HG03354 (cell line): ENCODE data around the gene RIN1.
"Not testable (repeated sequence)": the region's sequence is repeated elsewhere in the genome, so short reads cannot be mapped to it uniquely, and the experiment has no call there.

Experiments
- ATAC-seq: cut with Tn5 transposase; IDR thresholded peaks from one replicate; pipeline ENCODE4 v1.9.1; 2021; ENCODE audit warnings: mild to moderate bottlenecking; ENCODE audit not compliant: unreplicated experiment, poor library complexity, severe bottlenecking

RIN1 gene, protein sequence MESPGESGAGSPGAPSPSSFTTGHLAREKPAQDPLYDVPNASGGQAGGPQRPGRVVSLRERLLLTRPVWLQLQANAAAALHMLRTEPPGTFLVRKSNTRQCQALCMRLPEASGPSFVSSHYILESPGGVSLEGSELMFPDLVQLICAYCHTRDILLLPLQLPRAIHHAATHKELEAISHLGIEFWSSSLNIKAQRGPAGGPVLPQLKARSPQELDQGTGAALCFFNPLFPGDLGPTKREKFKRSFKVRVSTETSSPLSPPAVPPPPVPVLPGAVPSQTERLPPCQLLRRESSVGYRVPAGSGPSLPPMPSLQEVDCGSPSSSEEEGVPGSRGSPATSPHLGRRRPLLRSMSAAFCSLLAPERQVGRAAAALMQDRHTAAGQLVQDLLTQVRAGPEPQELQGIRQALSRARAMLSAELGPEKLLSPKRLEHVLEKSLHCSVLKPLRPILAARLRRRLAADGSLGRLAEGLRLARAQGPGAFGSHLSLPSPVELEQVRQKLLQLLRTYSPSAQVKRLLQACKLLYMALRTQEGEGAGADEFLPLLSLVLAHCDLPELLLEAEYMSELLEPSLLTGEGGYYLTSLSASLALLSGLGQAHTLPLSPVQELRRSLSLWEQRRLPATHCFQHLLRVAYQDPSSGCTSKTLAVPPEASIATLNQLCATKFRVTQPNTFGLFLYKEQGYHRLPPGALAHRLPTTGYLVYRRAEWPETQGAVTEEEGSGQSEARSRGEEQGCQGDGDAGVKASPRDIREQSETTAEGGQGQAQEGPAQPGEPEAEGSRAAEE

DNA sequence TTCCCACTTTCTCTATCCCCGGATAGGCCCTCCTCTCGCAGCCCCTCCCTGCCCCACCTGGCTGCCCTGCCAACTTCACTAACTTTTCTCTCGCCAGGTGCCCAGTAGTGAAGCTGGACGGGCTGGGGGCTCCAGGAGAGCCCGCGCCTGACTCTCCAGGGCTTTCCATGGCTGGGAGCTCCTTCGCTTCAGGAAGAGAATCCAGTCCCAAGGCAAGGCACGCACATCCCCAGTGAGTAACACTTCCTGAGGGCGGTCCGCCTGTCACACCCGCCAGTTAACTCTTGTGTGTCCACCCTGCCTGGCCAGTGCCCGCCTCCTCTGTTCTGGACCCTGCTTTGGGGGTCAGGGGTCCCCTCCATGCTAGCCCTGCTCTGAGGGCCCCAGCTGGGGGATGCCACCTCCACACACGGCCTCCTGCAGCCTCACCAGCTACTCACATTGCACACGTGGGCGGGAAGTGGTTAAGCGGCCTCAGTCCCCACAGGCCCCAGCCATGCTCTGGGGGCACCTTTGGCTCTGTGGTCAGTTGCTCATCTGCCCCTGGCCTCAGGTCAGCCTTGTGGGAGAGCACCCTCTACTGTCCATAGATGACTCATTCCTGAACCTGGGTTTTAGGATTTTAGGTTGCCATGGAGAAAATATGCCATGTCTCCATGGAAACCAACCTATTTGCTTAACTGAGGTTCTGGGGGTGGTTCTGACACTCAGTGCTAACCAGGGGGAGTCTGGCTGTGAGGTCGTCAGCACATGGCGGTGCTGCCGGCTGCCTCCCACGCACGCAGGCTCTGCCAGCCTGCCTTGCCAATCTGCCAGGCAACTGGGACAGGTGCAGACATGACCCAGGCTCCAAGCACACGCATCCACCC is at the start of gene RIN1:
TSS of gene RIN1 (minus strand) at position 201 of the 869 bp plus-strand sequence. CDS start at position 169, 32 bp downstream.
- ATAC-seq, result peak; percentile 59

DNA sequence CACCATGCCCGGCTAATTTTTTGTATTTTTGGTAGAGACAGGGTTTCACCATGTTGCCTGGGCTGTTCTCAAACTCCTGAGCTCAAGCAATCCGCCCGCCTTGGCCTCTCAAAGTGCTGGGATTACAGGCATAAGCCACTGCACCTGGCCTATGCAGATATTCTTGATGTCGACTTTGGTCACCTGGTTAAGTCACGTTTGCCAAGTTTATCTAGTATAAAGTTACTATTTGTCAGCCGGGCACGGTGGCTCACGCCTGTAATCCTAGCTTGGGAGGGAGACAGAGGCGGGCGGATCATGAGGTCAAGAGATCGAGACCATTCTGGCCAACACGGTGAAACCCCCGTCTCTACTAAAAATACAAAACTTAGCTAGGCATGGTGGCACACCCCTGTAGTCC is 48.1 kb upstream of the RIN1 start:
- not testable (repeated sequence) for ATAC-seq

DNA sequence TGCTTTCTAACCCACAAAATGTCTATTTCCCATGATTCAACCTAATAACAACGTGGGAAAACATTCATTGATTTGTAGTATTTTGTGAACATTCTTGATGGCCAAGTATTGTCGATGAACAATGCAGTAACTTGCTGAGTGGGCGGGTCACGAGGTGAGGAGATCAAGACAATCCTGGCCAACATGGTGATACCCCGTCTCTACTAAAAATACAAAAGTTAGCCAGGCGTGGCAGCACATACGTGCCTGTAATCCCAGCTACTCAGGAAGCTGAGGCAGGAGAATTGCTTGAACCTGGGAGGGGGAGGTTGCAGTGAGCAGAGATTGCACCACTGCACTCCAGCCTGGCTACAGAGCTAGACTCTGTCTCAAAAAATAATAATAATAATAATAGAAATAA is 44.0 kb upstream of the RIN1 start:
- not testable (repeated sequence) for ATAC-seq

DNA sequence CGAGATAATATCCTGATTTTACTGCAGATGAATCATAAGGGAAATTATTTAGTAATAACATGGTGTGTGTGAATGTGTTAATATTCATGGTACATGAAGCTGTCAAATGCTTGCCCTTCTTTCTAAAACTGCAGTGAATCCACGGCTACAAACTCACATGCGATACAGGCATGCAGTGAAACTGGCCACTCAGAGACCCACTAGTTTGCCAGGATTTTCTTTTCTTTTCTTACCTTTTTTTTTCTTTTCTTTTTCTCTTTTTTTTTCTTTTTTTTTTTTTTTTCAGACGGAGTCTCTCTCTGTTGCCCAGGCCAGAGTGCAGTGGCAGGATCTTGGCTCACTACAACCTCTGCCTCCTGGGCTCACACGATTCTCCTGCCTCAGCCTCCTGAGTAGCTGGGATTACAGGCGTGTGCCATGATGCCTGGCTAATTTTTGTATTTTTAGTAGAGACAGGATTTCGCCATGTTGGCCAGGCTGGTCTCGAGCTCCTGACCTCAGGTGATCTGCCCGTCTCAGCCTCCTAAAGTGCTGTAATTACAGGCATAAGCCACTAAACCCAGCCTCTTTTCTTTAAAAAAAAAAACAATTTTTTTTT is 37.6 kb upstream of the RIN1 start:
- ATAC-seq, result not testable (repeated sequence)

DNA sequence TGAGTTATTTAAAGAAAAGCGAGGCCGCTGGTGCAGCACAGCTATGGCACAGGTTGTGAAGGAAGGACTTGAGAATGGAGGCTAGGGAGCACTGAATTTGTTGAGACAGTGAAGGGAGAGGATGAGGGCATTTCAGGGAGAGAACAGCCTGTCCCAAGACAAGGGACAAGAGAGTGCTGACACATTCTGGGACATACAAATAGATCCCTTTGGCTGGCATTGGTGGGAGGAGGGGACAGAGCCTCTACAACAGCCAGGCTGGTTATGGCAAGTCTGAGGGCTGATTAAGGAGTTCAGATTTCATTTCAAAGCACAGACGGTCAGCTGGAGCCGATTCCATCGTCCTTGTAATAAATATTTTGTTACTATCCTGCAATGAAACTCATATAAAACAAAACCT is 37.0 kb upstream of the RIN1 start:
- ATAC-seq, result no peak

DNA sequence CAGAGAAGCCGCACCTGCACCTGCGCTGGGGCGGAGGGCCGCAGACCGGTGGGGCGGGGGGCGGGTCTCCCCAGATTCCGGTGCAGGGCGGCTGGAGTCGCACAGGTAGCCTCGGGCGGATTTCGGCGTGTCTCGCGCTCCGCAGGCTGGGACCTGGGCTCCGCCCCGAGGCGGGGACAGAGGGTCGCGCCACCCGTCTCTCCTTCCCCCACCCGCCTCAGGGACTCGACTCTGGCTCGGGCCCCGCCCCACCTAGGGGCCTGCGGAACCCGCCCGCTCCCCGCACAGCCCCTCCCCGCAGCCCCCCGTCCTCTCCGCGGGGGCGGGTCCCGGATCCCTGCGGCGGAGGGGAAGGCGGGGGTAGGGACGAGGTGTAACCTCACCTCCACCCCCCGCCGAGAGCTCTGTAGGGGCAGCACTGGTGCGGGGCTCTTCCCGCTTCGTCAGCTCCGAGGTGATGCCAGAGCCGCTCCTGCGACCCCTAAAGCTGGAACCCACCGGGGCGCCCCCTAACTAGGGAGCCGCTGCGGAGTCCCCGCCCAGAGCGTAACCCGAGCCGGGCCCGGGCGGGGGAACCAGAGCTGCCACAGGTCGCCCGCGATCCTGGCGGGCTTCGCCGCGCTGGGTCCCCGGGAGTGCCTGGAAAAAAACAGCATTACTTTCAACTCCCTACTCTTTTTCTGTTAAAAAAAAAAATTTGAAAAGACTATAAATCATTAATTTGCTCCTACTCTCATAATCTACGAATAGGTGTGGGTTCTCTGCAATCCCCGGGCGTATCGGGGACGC is 35.6 kb upstream of the RIN1 start, which contains the start of gene SLC29A2:
TSS of gene SLC29A2 (minus strand) at position 134 of the 789 bp plus-strand sequence. CDS start 169 bp downstream, outside the sequence.
- peak; percentile 76 for ATAC-seq

DNA sequence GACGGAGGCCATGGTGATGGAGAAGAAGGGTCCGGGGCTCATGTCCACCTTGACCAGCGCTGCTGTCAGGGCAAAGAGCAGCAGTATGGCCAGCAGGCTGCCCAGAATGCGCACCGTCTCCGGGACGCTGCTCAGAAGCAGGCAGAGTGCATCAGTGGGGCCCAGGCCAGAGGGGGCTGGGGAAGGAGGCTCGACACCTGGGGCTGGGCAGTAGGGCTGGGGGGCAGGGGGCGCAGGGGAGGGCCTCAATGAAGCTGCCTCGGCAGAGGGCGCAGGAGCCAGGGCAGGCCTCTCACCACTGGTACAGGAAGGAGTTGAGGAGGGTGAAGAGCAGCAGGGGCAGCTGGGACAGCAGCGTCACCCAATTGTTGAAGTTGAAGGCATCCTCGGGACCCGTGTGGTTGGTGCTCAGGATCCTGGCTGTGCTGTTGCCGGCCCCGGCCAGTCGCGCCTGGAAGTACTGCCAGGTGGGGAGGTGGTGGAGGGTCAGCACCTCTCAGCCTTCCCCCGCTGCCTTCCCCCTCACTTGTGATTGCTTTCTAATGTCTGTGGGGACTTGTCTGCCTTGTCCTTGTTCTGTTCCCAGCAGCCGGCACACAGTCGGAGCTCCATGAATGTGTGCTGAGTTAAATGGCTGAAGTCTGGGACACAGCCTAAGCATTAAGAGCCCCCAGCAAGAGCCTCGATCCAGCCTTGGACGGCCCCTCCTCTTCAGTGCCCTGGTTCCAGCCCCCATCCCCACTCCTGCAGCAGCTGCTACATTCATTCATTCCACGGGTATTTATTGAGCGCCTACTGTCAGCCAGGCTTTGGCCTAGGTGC is 33.0 kb upstream of the RIN1 start:
- no peak for ATAC-seq

DNA sequence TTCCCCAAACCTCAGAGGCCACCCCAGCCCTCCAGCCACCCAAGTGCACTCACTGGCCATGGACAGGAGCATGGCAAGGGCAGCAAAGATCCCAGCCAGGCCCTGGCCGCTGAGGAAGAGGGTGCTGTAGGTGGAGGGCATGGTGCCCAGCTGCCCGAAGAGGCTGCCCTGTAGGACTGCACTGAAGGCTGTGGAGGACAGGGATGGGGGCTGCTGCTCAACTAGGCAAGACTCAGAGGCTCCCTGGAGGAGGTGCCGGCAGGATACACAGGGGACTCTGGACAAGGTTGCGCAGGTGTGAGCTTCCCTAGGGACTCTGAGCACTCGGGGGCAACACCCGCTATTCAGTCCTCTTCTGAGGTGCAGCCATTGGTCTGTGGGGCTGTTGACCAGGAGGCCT is 32.2 kb upstream of the RIN1 start:
- ATAC-seq, result no peak

DNA sequence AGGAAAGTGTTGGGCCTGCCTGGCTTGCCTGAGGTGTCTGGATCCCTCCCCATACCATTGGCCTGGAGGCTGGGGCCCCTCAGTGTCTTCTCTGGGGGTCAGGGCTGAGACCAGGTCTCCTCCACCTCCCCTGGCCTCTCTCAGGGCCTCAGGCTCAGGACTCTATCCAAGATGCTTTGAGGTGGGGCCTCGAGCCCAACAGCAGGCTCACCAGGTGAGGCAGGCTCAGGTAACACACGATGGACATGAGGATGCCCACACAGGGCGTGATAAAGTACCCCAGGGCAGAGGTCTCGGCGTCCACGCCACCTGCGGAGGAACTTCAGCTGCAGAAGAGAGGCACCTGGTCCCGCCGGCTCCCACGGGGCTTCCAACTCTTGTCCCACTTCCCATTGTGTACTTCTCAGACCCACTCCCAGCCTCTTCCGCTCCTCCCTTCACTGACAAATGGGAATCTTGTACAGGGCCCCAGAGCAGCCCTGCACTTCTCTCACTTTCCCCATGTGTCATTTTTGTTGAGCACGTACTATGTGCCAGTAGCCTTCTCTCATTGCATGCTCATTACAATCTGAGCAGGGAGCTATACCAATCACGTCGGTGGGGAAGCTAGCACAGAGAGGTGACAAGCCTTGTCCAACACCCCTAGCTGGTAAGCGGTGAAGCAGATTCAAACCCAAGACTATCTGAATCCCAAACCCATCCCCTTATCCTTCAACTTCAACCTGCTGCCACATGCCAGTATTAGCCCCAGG is 31.5 kb upstream of the RIN1 start:
- no peak for ATAC-seq

DNA sequence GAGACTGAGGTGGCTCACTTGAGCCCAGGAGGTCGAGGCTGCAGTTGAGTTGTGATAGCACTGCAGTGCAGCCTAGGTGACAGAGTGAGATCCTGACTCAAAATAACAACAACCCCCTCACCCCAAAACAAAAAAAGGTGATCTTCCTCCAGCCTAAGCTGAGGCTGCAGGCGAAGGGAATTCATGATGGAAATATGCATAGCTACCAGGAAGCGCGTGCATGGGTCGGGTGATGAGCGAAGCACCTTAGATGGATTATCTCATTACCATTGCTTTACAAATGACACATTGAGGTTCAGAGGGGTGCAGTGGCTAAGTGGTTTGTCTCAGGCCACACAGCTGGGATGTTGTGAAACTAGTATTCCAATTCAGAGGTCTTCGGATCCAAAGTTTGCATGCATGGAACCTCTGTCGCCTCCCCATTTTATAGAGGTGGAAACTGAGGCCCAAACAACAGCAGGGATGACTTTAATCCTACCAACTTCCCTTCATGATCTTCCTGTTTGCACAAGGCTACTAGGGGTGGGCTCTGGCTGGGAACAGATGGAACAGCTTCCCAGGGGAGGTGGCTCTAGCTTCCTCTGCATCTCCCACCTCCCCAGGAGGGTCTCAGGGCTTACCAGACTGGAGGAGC is 30.7 kb upstream of the RIN1 start:
- ATAC-seq, result no peak

DNA sequence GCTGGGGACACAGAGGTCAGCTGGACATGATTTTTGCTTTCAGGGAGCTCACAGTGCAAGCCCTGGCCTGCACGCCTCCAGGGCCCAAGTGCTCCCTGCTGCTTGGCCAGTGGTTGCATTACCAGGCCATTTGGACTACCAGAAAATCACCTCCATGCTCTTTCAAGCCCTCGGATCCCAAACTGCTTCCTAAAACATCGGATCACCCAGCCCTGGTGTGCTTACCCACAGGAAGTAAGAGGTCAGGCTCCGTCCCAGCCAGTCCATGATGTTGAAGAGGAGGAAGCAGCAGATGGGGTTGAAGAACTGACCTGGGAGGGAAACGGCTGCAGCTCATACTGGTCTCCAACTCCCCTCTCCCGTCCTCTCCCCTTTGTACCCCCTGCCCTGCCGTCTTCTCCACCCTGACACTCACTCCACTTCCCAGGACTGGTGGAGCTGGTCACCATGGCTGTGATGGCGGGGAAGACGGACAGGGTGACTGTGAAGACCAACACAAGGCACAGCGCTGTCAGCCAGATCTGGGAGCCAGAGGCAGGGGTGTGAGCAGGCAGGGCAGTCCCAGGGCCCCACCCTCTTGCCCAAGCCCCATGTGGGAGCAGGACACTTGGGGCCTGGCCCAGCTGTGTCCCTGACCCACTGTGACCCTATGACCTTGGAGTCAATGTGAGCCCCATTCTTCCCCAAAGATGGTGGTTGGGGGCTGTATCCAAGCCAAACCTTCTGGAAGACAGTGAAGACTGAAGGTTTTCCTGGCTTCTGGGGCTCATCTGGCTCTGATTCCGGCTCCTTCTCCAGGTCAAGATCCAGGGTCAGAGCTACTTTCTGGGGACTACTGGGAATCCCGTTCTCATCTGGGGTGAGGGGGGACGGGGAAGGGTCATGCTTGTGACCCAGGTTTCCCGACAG is 29.7 kb upstream of the RIN1 start:
- ATAC-seq, result no peak

DNA sequence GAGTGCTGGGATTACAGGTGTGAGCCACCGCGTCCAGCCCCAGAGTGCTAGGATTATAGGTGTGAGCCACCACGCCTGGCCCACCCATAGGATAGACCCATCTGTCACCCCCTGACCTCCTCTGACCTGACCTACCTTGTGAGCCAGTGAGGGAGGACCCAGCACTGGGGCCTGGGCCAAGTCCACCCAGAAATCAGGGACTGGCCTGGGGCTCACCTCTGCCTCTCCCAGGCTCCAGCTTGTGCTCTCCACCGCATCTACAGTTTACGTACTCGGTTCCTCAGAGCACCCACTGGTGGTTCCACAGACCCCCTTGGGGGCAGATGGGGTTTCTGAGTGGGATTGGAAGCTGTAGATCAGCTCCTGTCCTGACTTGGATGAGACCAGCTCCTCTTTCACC is 28.9 kb upstream of the RIN1 start:
- ATAC-seq, result no peak

DNA sequence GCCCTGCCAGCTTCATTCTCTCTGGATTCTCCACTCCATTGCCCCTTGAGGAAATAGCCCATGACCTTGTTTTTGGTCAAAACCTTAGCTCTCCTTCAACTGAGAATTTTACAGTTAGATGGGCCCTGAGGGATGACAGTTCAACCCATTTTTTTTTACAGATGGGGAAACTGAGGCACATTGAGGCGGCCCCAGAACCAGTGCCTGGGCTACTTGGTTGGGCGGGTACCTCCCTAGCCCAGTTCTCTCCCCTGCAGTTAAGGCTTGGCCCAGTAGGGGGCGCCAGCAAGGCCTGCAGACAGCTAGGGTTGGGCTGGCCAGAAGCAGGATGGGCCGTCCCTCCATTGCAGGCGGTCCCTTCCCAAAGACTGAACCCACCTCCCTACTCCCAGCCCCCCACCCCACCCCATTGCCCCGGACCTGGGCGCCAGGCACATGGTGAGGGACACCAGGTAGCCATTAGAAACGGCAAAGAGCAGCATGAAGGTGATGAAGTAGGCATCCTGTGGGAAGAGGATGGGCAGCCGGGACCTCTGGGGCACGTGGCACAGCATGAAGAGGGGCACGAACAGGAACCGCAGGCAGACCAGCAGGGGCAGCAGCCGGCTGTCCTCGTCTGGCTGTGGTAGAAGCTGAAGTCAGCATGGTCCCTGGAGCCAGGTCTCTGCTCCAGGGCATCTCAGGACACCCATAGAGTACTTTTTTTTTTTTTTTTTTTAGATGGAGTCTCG is 27.7 kb upstream of the RIN1 start:
- ATAC-seq, result no peak

DNA sequence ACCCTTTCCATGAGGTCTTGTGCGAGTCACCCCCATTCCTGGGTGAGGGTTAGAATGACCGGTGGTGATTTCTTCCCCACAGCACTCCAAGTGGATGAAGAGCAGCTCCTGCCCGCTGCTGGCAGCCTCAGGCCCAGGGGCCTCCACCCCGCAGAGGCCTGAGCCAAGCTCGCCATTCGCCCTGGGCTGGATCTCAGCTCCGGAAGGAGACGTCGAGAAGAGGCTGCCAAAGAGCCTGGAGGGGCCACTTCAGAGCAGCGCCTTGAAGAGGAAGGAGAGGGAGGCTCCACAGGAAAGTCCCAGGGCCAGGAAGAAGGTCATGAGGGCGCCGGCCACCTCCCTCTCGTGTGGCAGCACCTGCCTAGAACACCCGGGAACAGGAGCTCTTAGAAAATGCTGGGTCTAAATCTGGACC is 27.0 kb upstream of the RIN1 start:
- no peak for ATAC-seq

DNA sequence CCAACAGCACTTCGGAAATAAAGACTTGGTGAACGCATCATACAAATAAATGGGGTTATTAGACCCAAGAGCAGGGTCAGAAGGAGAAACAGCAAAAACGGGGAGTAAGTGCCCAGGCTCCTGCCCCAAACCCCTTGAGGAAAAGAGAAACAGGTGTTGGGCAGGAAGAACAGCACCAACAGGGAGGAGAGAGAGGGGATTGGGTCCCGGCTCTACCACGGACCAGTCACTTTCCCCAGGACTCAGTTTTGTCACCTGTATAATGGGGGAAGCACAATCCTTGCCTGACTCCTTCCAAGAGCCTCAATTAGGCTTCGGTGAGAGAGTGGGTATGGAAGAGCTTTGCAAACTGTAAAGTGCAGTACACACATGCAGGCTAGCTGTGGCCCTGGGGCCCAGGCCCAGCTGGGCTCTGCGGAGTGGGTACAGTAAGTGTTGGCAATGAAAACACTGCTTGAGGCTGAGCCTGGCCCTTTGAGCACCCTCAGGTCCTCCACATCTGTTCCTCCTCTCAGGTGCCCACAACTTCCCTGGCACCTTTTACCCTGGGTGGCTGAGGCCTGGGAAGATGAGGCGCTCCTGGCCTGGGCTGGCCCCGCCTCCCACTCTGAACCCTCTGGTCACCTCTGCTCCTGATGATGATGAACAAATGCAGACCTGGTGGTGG is 26.4 kb upstream of the RIN1 start:
- no peak for ATAC-seq
